Non-pigmented ciliary epithelial cell (primary cell): ENCODE data around the gene MED17.
"Not testable (repeated sequence)": the region's sequence is repeated elsewhere in the genome, so short reads cannot be mapped to it uniquely, and the experiment has no call there.

Experiments used
- DNase-seq: peaks from one replicate; pipeline ENCODE4 v3.0.0-alpha.2; 2010; ENCODE audit warnings: low read depth

Gene MED17

GRCh38 chr11:93784145-93784934 lies at the start of gene MED17:
Gene MED17 (plus strand): TSS chr11:93784282. CDS start chr11:93784514, 232 bp downstream.
- peak; percentile 71 for DNase-seq

- no peak for DNase-seq
These were observed 49.5 kb upstream of the MED17 start for GRCh38 chr11:93734427-93735222.

- DNase-seq: no peak
These were observed 48.5 kb upstream of the MED17 start for GRCh38 chr11:93735627-93736026.

- no peak for DNase-seq
These were observed 48.0 kb upstream of the MED17 start for GRCh38 chr11:93736129-93736528.

GRCh38 chr11:93737904-93738612 lies 46.0 kb upstream of the MED17 start:
- DNase-seq: no peak

GRCh38 chr11:93738647-93739081 lies 45.4 kb upstream of the MED17 start:
- DNase-seq: no peak

- DNase-seq: no peak
These were observed 43.9 kb upstream of the MED17 start for GRCh38 chr11:93740031-93740729.

- no peak for DNase-seq
These were observed 43.4 kb upstream of the MED17 start for GRCh38 chr11:93740730-93741093.

- peak; percentile 91 for DNase-seq
These were observed 42.8 kb upstream of the MED17 start, which contains the start of the genes C11orf54 and TAF1D for GRCh38 chr11:93741094-93741881. Gene C11orf54 (plus strand): TSS chr11:93741672. CDS start chr11:93747394, 5,722 bp downstream. Gene TAF1D (minus strand): TSS chr11:93741495. CDS start chr11:93739304, 2,191 bp downstream.

GRCh38 chr11:93741882-93742226 lies 42.2 kb upstream of the MED17 start:
- DNase-seq: no peak

GRCh38 chr11:93743291-93743690 lies 40.8 kb upstream of the MED17 start:
- no peak for DNase-seq

GRCh38 chr11:93744669-93745004 lies 39.4 kb upstream of the MED17 start:
- no peak for DNase-seq

- not testable (repeated sequence) for DNase-seq
These were observed 38.9 kb upstream of the MED17 start for GRCh38 chr11:93745005-93745755.

GRCh38 chr11:93746101-93746500 lies 38.0 kb upstream of the MED17 start:
- DNase-seq: no peak

- DNase-seq: no peak
These were observed 37.0 kb upstream of the MED17 start for GRCh38 chr11:93747122-93747521.

GRCh38 chr11:93751001-93751400 lies 33.1 kb upstream of the MED17 start:
- DNase-seq: no peak

GRCh38 chr11:93753241-93753640 lies 30.8 kb upstream of the MED17 start:
- DNase-seq: no peak

- no peak for DNase-seq
These were observed 27.3 kb upstream of the MED17 start for GRCh38 chr11:93756748-93757147.

GRCh38 chr11:93757301-93757700 lies 26.8 kb upstream of the MED17 start:
- DNase-seq: no peak
